HEK293 (cell line): Measurements from ENCODE around the gene ADAMTSL3.
A peak's percentile ranks its signal among the peaks of the same experiment; 100 is the strongest.

Source experiments
- CTCF ChIA-PET: fragments of 350-600 bp; formaldehyde crosslinking; extraction: SDS; loops from one replicate; lab custom pipeline; 2021; ENCODE audit warnings: antibody characterized with exemption; lab: Yijun Ruan, JAX
- POLR2A ChIA-PET: fragments of 300-600 bp; formaldehyde crosslinking; extraction: SDS; loops from one replicate; lab custom pipeline; 2020; ENCODE audit warnings: antibody characterized with exemption, inconsistent platforms; lab: Yijun Ruan, JAX
- H3K27ac ChIP-seq: fragments of 200-500 bp; sonication (Bioruptor generic); 2 replicates; pipeline ENCODE4 v1.5.1; 2014; ENCODE audit warnings: low read depth, low read length, control low read depth, inconsistent platforms; ENCODE audit errors: extremely low read depth
- H3K36me3 ChIP-seq, 2 experiments: fragments of 200-500 bp in 1 of 2; sonication (Bioruptor generic) in 1 of 2; 1 replicate in 1 of 2; 2 replicates in 1 of 2; pipeline ENCODE4 v1.5.1; 2014 to 2017; ENCODE audit warnings: inconsistent platforms in 2 of 2, low read length in 2 of 2; ENCODE audit not compliant: control insufficient read depth in 2 of 2, insufficient read depth in 1 of 2
- H3K4me1 ChIP-seq: fragments of 200-500 bp; sonication (Bioruptor generic); 2 replicates; pipeline ENCODE4 v1.5.1; 2014; ENCODE audit warnings: mild to moderate bottlenecking, low read length, inconsistent platforms; ENCODE audit not compliant: control insufficient read depth, insufficient read depth
- H3K4me3 ChIP-seq: 2 replicates; pipeline ENCODE4 v1.5.1; 2011; ENCODE audit warnings: low read depth, mild to moderate bottlenecking, control low read depth, low read length, moderate library complexity
- H3K9me3 ChIP-seq: fragments of 200-500 bp; sonication (Bioruptor generic); 2 replicates; pipeline ENCODE4 v1.5.1; 2014; ENCODE audit warnings: low read depth, low read length, inconsistent platforms; ENCODE audit not compliant: control insufficient read depth, insufficient read depth
- KLF17 ChIP-seq: fragments of 450-650 bp; formaldehyde crosslinking; IDR thresholded peaks from 2 replicates; pipeline ENCODE4 v1.5.1; 2016; ENCODE audit warnings: missing biosample characterization, missing genetic modification characterization
- KLF9 ChIP-seq: fragments of 450-650 bp; formaldehyde crosslinking; IDR thresholded peaks from 2 replicates; pipeline ENCODE4 v1.5.1; 2016; ENCODE audit warnings: missing biosample characterization, missing genetic modification characterization, low read depth
- PRDM1 ChIP-seq: fragments of 450-650 bp; formaldehyde crosslinking; IDR thresholded peaks from 2 replicates; pipeline ENCODE4; 2016; ENCODE audit warnings: missing biosample characterization, missing genetic modification characterization
- PRDM6 ChIP-seq: fragments of 450-650 bp; formaldehyde crosslinking; IDR thresholded peaks from 2 replicates; pipeline ENCODE4 v1.5.1; 2017; ENCODE audit warnings: missing biosample characterization, missing genetic modification characterization
- WT1 ChIP-seq: fragments of 450-650 bp; formaldehyde crosslinking; IDR thresholded peaks from 2 replicates; pipeline ENCODE4 v1.5.1; 2016; ENCODE audit warnings: missing biosample characterization, missing genetic modification characterization
- ZFHX2 ChIP-seq: fragments of 450-650 bp; formaldehyde crosslinking; conservative IDR thresholded peaks from 2 replicates; pipeline ENCODE4 v1.5.1; 2016; ENCODE audit warnings: missing biosample characterization, missing genetic modification characterization
- ZFP69B ChIP-seq: fragments of 450-650 bp; formaldehyde crosslinking; IDR thresholded peaks from 2 replicates; pipeline ENCODE4 v1.5.1; 2016; ENCODE audit warnings: missing biosample characterization, missing genetic modification characterization
- ZNF10 ChIP-seq: fragments of 450-650 bp; formaldehyde crosslinking; IDR thresholded peaks from 2 replicates; pipeline ENCODE4 v1.5.1; 2017; ENCODE audit warnings: missing biosample characterization, missing genetic modification characterization
- ZNF155 ChIP-seq: fragments of 450-650 bp; formaldehyde crosslinking; IDR thresholded peaks from 2 replicates; pipeline ENCODE4 v1.5.1; 2016; ENCODE audit warnings: missing biosample characterization, missing genetic modification characterization
- ZNF16 ChIP-seq: fragments of 450-650 bp; formaldehyde crosslinking; IDR thresholded peaks from 2 replicates; pipeline ENCODE4 v1.5.1; 2016; ENCODE audit warnings: low read depth, missing biosample characterization, missing genetic modification characterization
- ZNF311 ChIP-seq: fragments of 450-650 bp; formaldehyde crosslinking; IDR thresholded peaks from 2 replicates; pipeline ENCODE4 v1.5.1; 2017; ENCODE audit warnings: missing biosample characterization, missing genetic modification characterization, borderline replicate concordance
- ZNF398 ChIP-seq: fragments of 450-650 bp; formaldehyde crosslinking; IDR thresholded peaks from 2 replicates; pipeline ENCODE4 v1.5.1; 2017; ENCODE audit warnings: missing biosample characterization, missing genetic modification characterization
- ZNF404 ChIP-seq: fragments of 450-650 bp; formaldehyde crosslinking; IDR thresholded peaks from 2 replicates; pipeline ENCODE4 v1.5.1; 2017; ENCODE audit warnings: missing biosample characterization, missing genetic modification characterization
- ZNF544 ChIP-seq: fragments of 450-650 bp; formaldehyde crosslinking; IDR thresholded peaks from 2 replicates; pipeline ENCODE4 v1.5.0; 2017; ENCODE audit warnings: missing biosample characterization, missing genetic modification characterization
- ZNF626 ChIP-seq: fragments of 450-650 bp; sonication (Bioruptor Pico); formaldehyde crosslinking; IDR thresholded peaks from 2 replicates; pipeline ENCODE4 v1.5.1; 2018; ENCODE audit warnings: missing biosample characterization, missing genetic modification characterization, inconsistent platforms
- ZNF629 ChIP-seq: fragments of 450-650 bp; formaldehyde crosslinking; IDR thresholded peaks from 2 replicates; pipeline ENCODE4 v1.5.1; 2017; ENCODE audit warnings: missing biosample characterization, missing genetic modification characterization
- ZNF639 ChIP-seq: fragments of 450-650 bp; formaldehyde crosslinking; IDR thresholded peaks from 2 replicates; pipeline ENCODE4 v1.5.1; 2016; ENCODE audit warnings: missing biosample characterization, missing genetic modification characterization
- ZSCAN30 ChIP-seq: fragments of 450-650 bp; IDR thresholded peaks from 2 replicates; pipeline ENCODE4 v1.5.1; 2018; ENCODE audit warnings: missing biosample characterization, mild to moderate bottlenecking, missing genetic modification characterization, moderate library complexity

The ADAMTSL3 gene

GRCh38 chr15:83845230-83845629, 191.3 kb downstream of the ADAMTSL3 start (continued):
- TF ChIP-seq PRDM6 (tag by site-specific recombination): no peak
- TF ChIP-seq KLF17 (tag by site-specific recombination): no peak
- TF ChIP-seq ZFP69B: no peak

GRCh38 chr15:83846847-83847246, 192.9 kb downstream of the ADAMTSL3 start:
- Histone ChIP-seq H3K9me3 (no peaks in the 10 kb centered on the region), H3K4me3 (no peak overlapping the region), H3K4me1 (no peaks in the 10 kb centered on the region), H3K27ac (no peak overlapping the region), H3K36me3 (no peaks in the 10 kb centered on the region)
- TF ChIP-seq ZSCAN30 (tag by site-specific recombination) (no peak), KLF9 (tag by site-specific recombination) (no peak), ZNF639 (tag by site-specific recombination) (no peak), ZNF16 (no peak), ZNF629 (no peak), ZNF311 (tag by site-specific recombination) (no peak), ZNF544 (tag by site-specific recombination) (no peak), ZNF404 (tag by site-specific recombination) (no peak), ZNF626 (tag by site-specific recombination) (no peak), WT1 (tag by site-specific recombination) (no peak), ZNF10 (tag by site-specific recombination) (no peak), ZNF155 (tag by site-specific recombination) (no peak)
- ChIA-PET POLR2A (interaction anchor here (0.7 kb wide), 1 partner anchor 73 kb away, joined by 4 read pairs; no protein-coding TSS in a partner anchor), CTCF (interaction anchor here (0.6 to 1.0 kb wide), 2 partner anchors 9 to 195 kb away, joined by 3 to 4 read pairs; no protein-coding TSS in a partner anchor)

- no peak overlapping the region for H3K27ac ChIP-seq
- POLR2A ChIA-PET: no interaction called here
- peak; percentile 35 for TF ChIP-seq ZFHX2 (tag by site-specific recombination)
- TF ChIP-seq ZNF398: no peak
- peak; percentile 27; the same call in 1 of the 2 replicates for TF ChIP-seq PRDM1 (tag by site-specific recombination)
- TF ChIP-seq, all 188 proteins: peak for 2
- Histone ChIP-seq H3K9me3 (no peaks in the 10 kb centered on the region), H3K4me1 (no peaks in the 10 kb centered on the region), H3K4me3 (no peak overlapping the region), H3K36me3 (no peaks in the 10 kb centered on the region)
- CTCF ChIA-PET: no interaction called here
Measured at GRCh38 chr15:83848315-83849050, 194.6 kb downstream of the ADAMTSL3 start.
